Esophagus muscularis mucosa (tissue), 4 donors: ENCODE results near the gene IGDCC3. TPM values are rescaled to one million over a fixed set of nuclear protein-coding genes. Genes with fewer than 3 reads are reported as not detected.

Experiments used
- DNase-seq: peaks from one replicate; pipeline ENCODE4 v3.0.0-alpha.2; 2017; ENCODE audit errors: extremely low spot score
- H3K27ac ChIP-seq, 4 donors: fragments of 200-600 bp; sonication (generic); replicated peaks in 1 of 4; 1 replicate in 3 of 4; 2 replicates in 1 of 4; pipeline ENCODE4 v1.5.1; 2016 to 2019; ENCODE audit warnings: mild to moderate bottlenecking in 1 of 4
- H3K27me3 ChIP-seq, 4 donors: fragments of 200-600 bp; sonication (generic); one replicate each; pipeline versions ENCODE4 v1.5.1 to v1.6.0; 2016 to 2019
- H3K36me3 ChIP-seq, 4 donors: fragments of 200-600 bp; sonication (generic); one replicate each; pipeline ENCODE4 v1.5.1; 2016 to 2019
- H3K4me1 ChIP-seq, 4 donors: fragments of 200-600 bp; sonication (generic); one replicate each; pipeline ENCODE4 v1.5.1; 2016 to 2019
- H3K4me3 ChIP-seq, 4 donors: fragments of 200-600 bp; sonication (generic); 1 replicate in 2 of 4; 2 replicates in 2 of 4; pipeline ENCODE4 v1.5.1; 2016 to 2019; ENCODE audit warnings: mild to moderate bottlenecking in 4 of 4, moderate library complexity in 1 of 4
- H3K9me3 ChIP-seq, 4 donors: fragments of 200-600 bp; sonication (generic); 1 replicate in 3 of 4; 2 replicates in 1 of 4; pipeline ENCODE4 v1.5.1; 2016 to 2019
- EP300 ChIP-seq: sonication (generic); formaldehyde crosslinking; IDR thresholded peaks from one replicate; pipeline ENCODE4 v1.6.1; 2017; ENCODE audit warnings: antibody characterized with exemption
- POLR2A ChIP-seq: fragments of 450-650 bp; IDR thresholded peaks from one replicate; pipeline ENCODE4 v1.6.1; 2017; ENCODE audit warnings: antibody characterized with exemption, moderate library complexity, mild to moderate bottlenecking, low read depth
- POLR2AphosphoS5 ChIP-seq, 2 donors: sonication (generic); formaldehyde crosslinking; IDR thresholded peaks; one replicate each; pipeline ENCODE4 v1.6.1; 2017; ENCODE audit warnings: antibody characterized with exemption in 2 of 2
- WGBS: methylation state at CpG from one replicate; pipeline ENCODE4 v1.1.5; 2018; 5-methylcytosine and 5-hydroxymethylcytosine counted together
- intact Hi-C: fragments of 100-400 bp; cut with DNase I; formaldehyde crosslinking; loops from one replicate; pipeline ENCODE4 v1.15.1; 2023
- total RNA-seq, 4 donors: library from RNA; depleted of rRNA; stranded (reverse); fragments of >200 nt; gene quantifications; one replicate each; pipeline versions ENCODE4 v1.1.0 to v1.2.1, GENCODE V29; 2016
- TF ChIP-seq, protein P1 (sequence below), 3 experiments: fragments of 200-600 bp in 2 of 3; fragments of 450-650 bp in 1 of 3; sonication (generic) in 2 of 3; IDR thresholded peaks; one replicate each; pipeline ENCODE4 v1.5.1; 2017 to 2019; ENCODE audit warnings: antibody characterized with exemption in 3 of 3, mild to moderate bottlenecking in 2 of 3, moderate library complexity in 1 of 3

The IGDCC3 gene
- total RNA-seq, 4 donors from 2014 or later: 0.17 TPM; not detected in 3

DNA sequence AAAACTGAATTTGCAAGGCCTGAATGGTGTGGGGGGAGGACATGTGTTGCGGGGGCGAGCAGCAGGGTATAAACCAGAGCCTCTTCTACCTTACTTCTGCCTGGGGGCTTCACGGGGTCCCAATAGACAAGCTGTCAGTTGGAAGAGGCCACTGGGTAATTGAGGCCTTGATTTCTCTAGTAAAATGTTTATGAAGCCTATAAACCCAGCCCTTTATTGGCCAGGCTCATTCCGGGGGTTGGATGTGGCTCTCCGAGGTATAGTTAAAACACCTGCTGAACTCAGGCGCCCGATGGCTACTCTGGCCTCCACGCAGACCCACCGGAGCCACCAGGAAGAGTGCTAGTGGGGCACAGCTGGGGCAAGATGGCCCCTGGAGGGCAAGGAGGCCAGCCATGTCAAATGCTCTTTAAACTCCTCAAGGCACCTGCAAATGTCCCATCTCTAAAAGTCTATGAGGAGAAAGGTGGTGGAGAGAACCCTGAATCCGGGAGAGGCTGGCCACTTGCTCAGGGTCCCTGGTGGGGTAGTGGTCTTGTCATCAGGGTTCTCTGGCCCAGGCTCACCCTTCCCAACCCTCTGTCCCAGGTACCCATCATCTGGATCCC lies 34.3 kb downstream of the IGDCC3 start:
- no peak for DNase-seq
- 86% methylated on average over 10 of the region's 10 CpGs for WGBS
- Histone ChIP-seq H3K27me3 (no peaks in the 10 kb centered on the region), H3K36me3 (no peaks in the 10 kb centered on the region), H3K27ac (no peak overlapping the region), H3K4me3 (no peak overlapping the region), H3K9me3 (no peaks in the 10 kb centered on the region), H3K4me1 (no peaks in the 10 kb centered on the region)
- no peak for TF ChIP-seq POLR2A
- TF ChIP-seq, protein P1, sequence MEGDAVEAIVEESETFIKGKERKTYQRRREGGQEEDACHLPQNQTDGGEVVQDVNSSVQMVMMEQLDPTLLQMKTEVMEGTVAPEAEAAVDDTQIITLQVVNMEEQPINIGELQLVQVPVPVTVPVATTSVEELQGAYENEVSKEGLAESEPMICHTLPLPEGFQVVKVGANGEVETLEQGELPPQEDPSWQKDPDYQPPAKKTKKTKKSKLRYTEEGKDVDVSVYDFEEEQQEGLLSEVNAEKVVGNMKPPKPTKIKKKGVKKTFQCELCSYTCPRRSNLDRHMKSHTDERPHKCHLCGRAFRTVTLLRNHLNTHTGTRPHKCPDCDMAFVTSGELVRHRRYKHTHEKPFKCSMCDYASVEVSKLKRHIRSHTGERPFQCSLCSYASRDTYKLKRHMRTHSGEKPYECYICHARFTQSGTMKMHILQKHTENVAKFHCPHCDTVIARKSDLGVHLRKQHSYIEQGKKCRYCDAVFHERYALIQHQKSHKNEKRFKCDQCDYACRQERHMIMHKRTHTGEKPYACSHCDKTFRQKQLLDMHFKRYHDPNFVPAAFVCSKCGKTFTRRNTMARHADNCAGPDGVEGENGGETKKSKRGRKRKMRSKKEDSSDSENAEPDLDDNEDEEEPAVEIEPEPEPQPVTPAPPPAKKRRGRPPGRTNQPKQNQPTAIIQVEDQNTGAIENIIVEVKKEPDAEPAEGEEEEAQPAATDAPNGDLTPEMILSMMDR (IDR thresholded peaks at IDR 0.05): no peak
- intact Hi-C loops: no loop called here

DNA sequence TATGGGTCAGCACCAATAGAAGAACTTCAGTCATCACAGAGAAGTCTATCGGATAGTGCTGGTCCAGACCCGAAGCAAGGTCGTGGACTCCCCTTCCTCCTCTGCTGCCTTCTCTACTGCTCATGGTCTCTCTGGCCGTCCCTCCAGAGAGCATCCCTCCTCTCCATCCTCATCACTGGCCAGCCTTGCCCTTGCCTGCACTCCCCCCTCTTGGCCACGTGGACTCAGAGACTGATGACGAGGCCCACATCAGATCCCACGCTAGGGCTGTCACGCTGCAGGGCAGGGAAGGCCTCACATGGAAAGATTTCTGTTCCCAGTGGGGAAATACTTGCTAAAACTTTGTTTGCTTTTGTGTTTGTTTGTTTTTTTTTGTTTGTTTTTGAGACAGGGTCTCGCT lies 35.3 kb downstream of the IGDCC3 start:
- 94% methylated on average over 9 of the region's 9 CpGs for WGBS
- H3K36me3 ChIP-seq: no peaks in the 10 kb centered on the region
- no peak overlapping the region for H3K4me3 ChIP-seq
- H3K27me3 ChIP-seq: peaks cover 0 to under 1% (median 0%) of the 10 kb centered on the region in 4 donors
- H3K4me1 ChIP-seq: no peaks in the 10 kb centered on the region
- TF ChIP-seq EP300: no peak
- no peak for DNase-seq
- H3K9me3 ChIP-seq: no peaks in the 10 kb centered on the region
- H3K27ac ChIP-seq: no peak overlapping the region
- intact Hi-C loops: no loop called here

DNA sequence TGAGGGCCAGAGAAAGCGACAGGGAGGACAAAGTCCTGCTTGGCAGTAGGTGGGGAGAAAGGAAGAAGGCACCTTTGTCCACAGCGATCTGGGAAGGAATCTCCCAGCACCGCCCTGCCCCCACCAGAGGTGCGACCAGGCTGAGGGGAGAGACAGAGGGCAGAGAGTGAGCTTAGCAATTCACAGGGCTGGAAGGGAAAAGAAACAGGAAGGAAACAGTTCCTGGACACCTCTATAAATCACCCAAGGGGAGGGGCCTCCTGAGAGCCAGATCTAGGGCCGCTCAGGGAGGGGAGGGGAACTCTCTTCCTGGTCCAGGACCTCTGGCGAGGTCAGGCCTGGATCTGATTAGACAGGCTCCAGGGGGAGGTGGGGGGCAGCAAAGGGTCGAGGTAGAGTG lies 37.9 kb downstream of the IGDCC3 start:
- Histone ChIP-seq H3K27ac (no peak overlapping the region), H3K4me3 (no peak overlapping the region), H3K36me3 (no peaks in the 10 kb centered on the region), H3K9me3 (no peaks in the 10 kb centered on the region), H3K27me3 (peaks cover 0 to 13% (median 0%) of the 10 kb centered on the region in 4 donors), H3K4me1 (no peaks in the 10 kb centered on the region)
- TF ChIP-seq POLR2AphosphoS5 (IDR thresholded peaks at IDR 0.05): no peak
- TF ChIP-seq, protein P1 (IDR thresholded peaks at IDR 0.05): no peak
- no peak for TF ChIP-seq POLR2A
- TF ChIP-seq EP300: no peak
- DNase-seq: no peak
- intact Hi-C loops: no loop called here
- WGBS: 61% methylated on average over 7 of the region's 7 CpGs

DNA sequence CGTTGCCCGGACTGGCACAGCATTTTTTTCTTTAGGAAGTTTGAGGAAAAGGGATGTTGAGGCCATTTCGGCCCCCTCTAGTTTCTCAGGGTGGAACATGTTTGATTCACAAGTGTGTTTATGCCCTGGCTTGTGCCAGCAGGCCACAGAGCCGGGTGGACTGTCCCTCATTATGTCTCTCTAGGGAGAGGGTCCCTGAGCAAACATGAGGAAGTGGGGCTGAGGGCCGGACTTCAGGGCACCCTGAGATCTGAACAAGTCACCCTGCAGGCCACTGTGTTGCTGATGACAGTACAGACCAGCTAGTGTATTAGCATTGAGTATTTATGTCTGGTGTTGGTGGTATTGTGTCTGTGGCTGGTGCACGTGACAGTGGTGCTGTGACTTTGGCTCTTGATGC lies 38.4 kb downstream of the IGDCC3 start:
- TF ChIP-seq POLR2A: no peak
- TF ChIP-seq POLR2AphosphoS5 (IDR thresholded peaks at IDR 0.05): no peak
- TF ChIP-seq, protein P1 (IDR thresholded peaks at IDR 0.05): no peak
- TF ChIP-seq EP300: no peak
- WGBS: 91% methylated on average over 6 of the region's 6 CpGs

DNA sequence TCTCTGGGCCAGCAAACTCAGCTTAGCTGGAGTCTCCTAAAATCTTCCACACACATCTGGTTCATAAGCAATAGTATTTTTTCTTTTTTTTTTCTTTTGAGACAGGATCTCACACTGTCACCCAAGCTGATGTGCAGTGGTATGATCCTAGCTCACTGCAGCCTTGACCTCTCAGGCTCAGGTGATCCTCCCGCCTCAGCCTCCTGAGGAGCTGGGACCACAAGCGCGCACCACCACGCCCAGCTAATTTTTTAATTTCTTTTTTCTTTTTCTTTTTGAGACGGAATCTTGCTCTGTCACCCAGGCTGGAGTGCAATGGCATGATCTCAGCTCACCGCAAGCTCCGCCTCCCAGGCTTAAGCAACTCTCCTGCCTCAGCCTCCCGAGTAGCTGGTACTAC lies 39.0 kb downstream of the IGDCC3 start:
- no peak for DNase-seq
- 95% methylated on average over 8 of the region's 8 CpGs for WGBS
- Histone ChIP-seq H3K4me3 (no peak overlapping the region), H3K27ac (no peak overlapping the region), H3K4me1 (no peaks in the 10 kb centered on the region), H3K27me3 (peaks cover 0 to 19% (median 0%) of the 10 kb centered on the region in 4 donors), H3K36me3 (no peaks in the 10 kb centered on the region), H3K9me3 (no peaks in the 10 kb centered on the region)
- intact Hi-C loops: no loop called here
- TF ChIP-seq, protein P1 (IDR thresholded peaks at IDR 0.05): no peak
- TF ChIP-seq POLR2AphosphoS5 (IDR thresholded peaks at IDR 0.05) (no peak), EP300 (no peak), POLR2A (no peak)

More for the DNA sequence above, 38.4 kb downstream of the IGDCC3 start:
- H3K27ac ChIP-seq: no peak overlapping the region
- no peaks in the 10 kb centered on the region for H3K36me3 ChIP-seq
- intact Hi-C loops: no loop called here
- H3K4me1 ChIP-seq: no peaks in the 10 kb centered on the region
- H3K27me3 ChIP-seq: peaks cover 0 to 17% (median 0%) of the 10 kb centered on the region in 4 donors
- H3K4me3 ChIP-seq: no peak overlapping the region
- DNase-seq: no peak
- no peaks in the 10 kb centered on the region for H3K9me3 ChIP-seq
